NK-92 (cell line): ENCODE results near the gene MACROD2.

ENCODE experiments used
- DNase-seq: peaks from one replicate; lab custom pipeline; 2025; ENCODE audit not compliant: unreplicated experiment; lab: John Stamatoyannopoulos, UW

MACROD2 gene

GRCh38 chr20:14062171-14062570 lies 66.9 kb downstream of the MACROD2 start:
- no peak for DNase-seq

GRCh38 chr20:14062786-14063185 lies 67.5 kb downstream of the MACROD2 start:
- DNase-seq, result no peak

- DNase-seq, result no peak
Observed at GRCh38 chr20:14064333-14064732, 69.0 kb downstream of the MACROD2 start.

- DNase-seq, result no peak
Observed at GRCh38 chr20:14064921-14065320, 69.6 kb downstream of the MACROD2 start.

- no peak for DNase-seq
Observed at GRCh38 chr20:14065774-14066173, 70.5 kb downstream of the MACROD2 start.

- no peak for DNase-seq
Observed at GRCh38 chr20:14067603-14068002, 72.3 kb downstream of the MACROD2 start.

GRCh38 chr20:14069796-14070195 lies 74.5 kb downstream of the MACROD2 start:
- DNase-seq, result no peak

- DNase-seq, result no peak
Observed at GRCh38 chr20:14093652-14094051, 98.3 kb downstream of the MACROD2 start.

GRCh38 chr20:14098261-14098660 lies 102.9 kb downstream of the MACROD2 start:
- DNase-seq, result no peak

- no peak for DNase-seq
Observed at GRCh38 chr20:14113416-14113815, 118.1 kb downstream of the MACROD2 start.

GRCh38 chr20:14114065-14114704 lies 118.9 kb downstream of the MACROD2 start:
- DNase-seq, result no peak

- DNase-seq, result no peak
Observed at GRCh38 chr20:14116037-14116436, 120.7 kb downstream of the MACROD2 start.

GRCh38 chr20:14117768-14118167 lies 122.5 kb downstream of the MACROD2 start:
- no peak for DNase-seq

- no peak for DNase-seq
Observed at GRCh38 chr20:14126856-14127255, 131.5 kb downstream of the MACROD2 start.

GRCh38 chr20:14127514-14128223 lies 132.4 kb downstream of the MACROD2 start:
- DNase-seq, result no peak

- no peak for DNase-seq
Observed at GRCh38 chr20:14134004-14134403, 138.7 kb downstream of the MACROD2 start.

GRCh38 chr20:14142171-14142570 lies 146.9 kb downstream of the MACROD2 start:
- DNase-seq, result no peak

GRCh38 chr20:14142964-14143627 lies 147.8 kb downstream of the MACROD2 start:
- no peak for DNase-seq

- DNase-seq, result no peak
Observed at GRCh38 chr20:14148042-14148441, 152.7 kb downstream of the MACROD2 start.

GRCh38 chr20:14155361-14155760 lies 160.0 kb downstream of the MACROD2 start:
- DNase-seq, result no peak

- no peak for DNase-seq
Observed at GRCh38 chr20:14178528-14178927, 183.2 kb downstream of the MACROD2 start.

- DNase-seq, result no peak
Observed at GRCh38 chr20:14178952-14179351, 183.6 kb downstream of the MACROD2 start.
